GM21390 (cell line): ENCODE results near the gene GPSM3.
"Not testable (repeated sequence)": the region's sequence is repeated elsewhere in the genome, so short reads cannot be mapped to it uniquely, and the experiment has no call there.

ENCODE experiments used
- ATAC-seq: cut with Tn5 transposase; IDR thresholded peaks from one replicate; pipeline ENCODE4 v1.9.1; 2021; ENCODE audit not compliant: unreplicated experiment

The GPSM3 gene

GRCh38 chr6:32192608-32193039 is at the start of gene GPSM3:
TSS of gene GPSM3 (minus strand) at chr6:32192643. CDS start at chr6:32192513, 130 bp downstream.
- ATAC-seq: no peak

GRCh38 chr6:32240686-32241085 is 48.2 kb upstream of the GPSM3 start:
- no peak for ATAC-seq

GRCh38 chr6:32239462-32239861 is 47.0 kb upstream of the GPSM3 start:
- no peak for ATAC-seq

GRCh38 chr6:32234934-32235333 is 42.5 kb upstream of the GPSM3 start:
- no peak for ATAC-seq

- no peak for ATAC-seq
These were observed 34.0 kb upstream of the GPSM3 start for GRCh38 chr6:32226434-32226833.

- no peak for ATAC-seq
These were observed 32.3 kb upstream of the GPSM3 start for GRCh38 chr6:32224696-32225095.

- ATAC-seq: no peak
These were observed 31.1 kb upstream of the GPSM3 start, which contains the start of gene NOTCH4 for GRCh38 chr6:32223258-32224235. TSS of gene NOTCH4 (minus strand) at chr6:32224067. CDS start at chr6:32223928, 139 bp downstream.

GRCh38 chr6:32222333-32223230 is 30.1 kb upstream of the GPSM3 start:
- no peak for ATAC-seq

GRCh38 chr6:32220021-32220420 is 27.6 kb upstream of the GPSM3 start:
- no peak for ATAC-seq

GRCh38 chr6:32218167-32218566 is 25.7 kb upstream of the GPSM3 start:
- ATAC-seq: no peak

- ATAC-seq: no peak
These were observed 24.6 kb upstream of the GPSM3 start for GRCh38 chr6:32216998-32217397.

- no peak for ATAC-seq
These were observed 23.8 kb upstream of the GPSM3 start for GRCh38 chr6:32216285-32216684.

GRCh38 chr6:32215617-32216016 is 23.2 kb upstream of the GPSM3 start:
- ATAC-seq: no peak

- no peak for ATAC-seq
These were observed 21.7 kb upstream of the GPSM3 start for GRCh38 chr6:32214126-32214525.

GRCh38 chr6:32213649-32214048 is 21.2 kb upstream of the GPSM3 start:
- ATAC-seq: no peak

- no peak for ATAC-seq
These were observed 19.8 kb upstream of the GPSM3 start for GRCh38 chr6:32212076-32212760.

- ATAC-seq: not testable (repeated sequence)
These were observed 19.0 kb upstream of the GPSM3 start for GRCh38 chr6:32211432-32211831.

- no peak for ATAC-seq
These were observed 17.8 kb upstream of the GPSM3 start for GRCh38 chr6:32210191-32210601.

GRCh38 chr6:32208996-32209395 is 16.6 kb upstream of the GPSM3 start:
- no peak for ATAC-seq

GRCh38 chr6:32204268-32204715 is 11.8 kb upstream of the GPSM3 start:
- ATAC-seq: no peak
